Neural crest cell (in vitro differentiated cells): ENCODE results near the gene GDPD5. TPM values are rescaled to one million over a fixed set of nuclear protein-coding genes. Genes with fewer than 3 reads are reported as not detected.
A peak's percentile ranks its signal among the peaks of the same experiment; 100 is the strongest.

Source experiments
- DNase-seq: peaks from one replicate; pipeline ENCODE4 v3.0.0; 2021; ENCODE audit warnings: low read depth, mixed read lengths, low spot score
- H3K27ac Mint-ChIP-seq: one replicate; pipeline ENCODE4 v1.8.0; 2021; ENCODE audit warnings: mild to moderate bottlenecking, mixed read lengths; ENCODE audit not compliant: unreplicated experiment
- H3K27me3 Mint-ChIP-seq: 2 replicates; pipeline ENCODE4 v1.8.0; 2021; ENCODE audit warnings: low read depth, mild to moderate bottlenecking, mixed read lengths
- H3K36me3 Mint-ChIP-seq: 2 replicates; pipeline ENCODE4 v1.8.0; 2021; ENCODE audit warnings: low read depth, mild to moderate bottlenecking, mixed read lengths
- H3K4me1 Mint-ChIP-seq: 2 replicates; pipeline ENCODE4 v1.8.0; 2021; ENCODE audit warnings: mixed read lengths
- H3K4me3 Mint-ChIP-seq: one replicate; pipeline ENCODE4 v1.8.0; 2021; ENCODE audit warnings: mild to moderate bottlenecking, mixed read lengths
- H3K9me3 Mint-ChIP-seq: 2 replicates; pipeline ENCODE4 v1.8.0; 2021; ENCODE audit warnings: mixed read lengths
- total RNA-seq: library from RNA; stranded (reverse); gene quantifications from 2 replicates; pipeline ENCODE4 v1.2.1, GENCODE V29; 2021
- TF ChIP-seq, protein P1 (sequence below): fragments of 200-600 bp; sonication (generic); conservative IDR thresholded peaks from 2 replicates; pipeline ENCODE4 v1.5.0; 2021; ENCODE audit warnings: antibody characterized with exemption, mild to moderate bottlenecking

The GDPD5 gene
- total RNA-seq, 1 donor from 2014 or later, result 13.3 TPM

DNA sequence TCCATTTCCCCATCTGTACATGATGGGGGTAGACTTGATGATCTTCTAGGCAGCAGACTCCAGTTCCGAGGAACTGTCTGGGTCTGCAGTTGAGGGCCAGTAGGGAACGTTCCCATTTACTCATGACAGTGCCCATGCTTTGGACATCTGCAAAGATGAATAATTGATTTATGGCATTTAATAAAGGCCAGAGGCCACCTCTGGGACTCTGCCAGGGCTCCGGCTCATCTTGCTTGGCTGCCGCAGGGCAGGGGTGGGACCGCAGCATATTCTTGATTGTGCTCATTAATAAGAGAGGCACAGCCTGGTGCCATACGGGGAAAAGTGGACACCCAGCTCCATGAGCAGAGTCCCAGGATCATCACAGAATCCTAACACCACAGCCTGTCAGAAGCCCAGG, 64.6 kb downstream of the GDPD5 start:
- TF ChIP-seq, protein P1, sequence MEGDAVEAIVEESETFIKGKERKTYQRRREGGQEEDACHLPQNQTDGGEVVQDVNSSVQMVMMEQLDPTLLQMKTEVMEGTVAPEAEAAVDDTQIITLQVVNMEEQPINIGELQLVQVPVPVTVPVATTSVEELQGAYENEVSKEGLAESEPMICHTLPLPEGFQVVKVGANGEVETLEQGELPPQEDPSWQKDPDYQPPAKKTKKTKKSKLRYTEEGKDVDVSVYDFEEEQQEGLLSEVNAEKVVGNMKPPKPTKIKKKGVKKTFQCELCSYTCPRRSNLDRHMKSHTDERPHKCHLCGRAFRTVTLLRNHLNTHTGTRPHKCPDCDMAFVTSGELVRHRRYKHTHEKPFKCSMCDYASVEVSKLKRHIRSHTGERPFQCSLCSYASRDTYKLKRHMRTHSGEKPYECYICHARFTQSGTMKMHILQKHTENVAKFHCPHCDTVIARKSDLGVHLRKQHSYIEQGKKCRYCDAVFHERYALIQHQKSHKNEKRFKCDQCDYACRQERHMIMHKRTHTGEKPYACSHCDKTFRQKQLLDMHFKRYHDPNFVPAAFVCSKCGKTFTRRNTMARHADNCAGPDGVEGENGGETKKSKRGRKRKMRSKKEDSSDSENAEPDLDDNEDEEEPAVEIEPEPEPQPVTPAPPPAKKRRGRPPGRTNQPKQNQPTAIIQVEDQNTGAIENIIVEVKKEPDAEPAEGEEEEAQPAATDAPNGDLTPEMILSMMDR, result no peak
- no peaks in the 10 kb centered on the region for H3K9me3 Mint-ChIP-seq
- no peak overlapping the region for H3K4me3 Mint-ChIP-seq
- H3K27ac Mint-ChIP-seq, result peak overlapping the region; percentile 78
- no peaks in the 10 kb centered on the region for H3K27me3 Mint-ChIP-seq
- DNase-seq, result no peak
- peaks cover 27% of the 10 kb centered on the region for H3K4me1 Mint-ChIP-seq
- no peaks in the 10 kb centered on the region for H3K36me3 Mint-ChIP-seq

DNA sequence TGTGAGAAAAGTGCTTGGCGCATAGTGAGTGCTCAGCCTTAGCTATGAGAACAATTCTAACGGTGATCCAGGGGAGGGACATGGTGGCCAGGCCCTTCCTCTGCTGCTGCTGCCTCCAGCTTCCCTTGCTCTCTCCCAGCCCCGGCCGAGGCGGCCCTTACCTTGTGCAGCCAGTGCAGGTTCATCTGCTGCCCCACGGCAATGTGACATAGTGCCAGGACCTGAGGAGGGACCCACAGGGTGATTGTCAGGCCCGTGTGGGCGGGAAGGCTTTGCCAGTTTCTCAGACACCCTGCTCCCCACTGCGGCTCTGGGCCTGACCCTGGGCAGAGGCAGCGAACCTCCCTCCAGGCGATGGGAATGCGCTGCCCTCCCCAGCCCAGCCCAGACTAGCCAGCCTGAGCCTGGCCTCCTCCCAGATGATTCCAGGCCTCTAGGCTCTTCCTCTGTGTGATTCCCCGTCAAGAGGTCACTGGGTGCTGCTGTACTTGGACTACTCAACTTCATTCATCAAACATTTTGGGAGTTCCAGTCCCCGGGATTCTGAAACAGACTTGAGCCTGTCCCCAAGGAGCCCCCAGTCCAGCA, 69.1 kb downstream of the GDPD5 start:
- H3K9me3 Mint-ChIP-seq, result no peaks in the 10 kb centered on the region
- no peak for DNase-seq
- H3K4me3 Mint-ChIP-seq, result no peak overlapping the region
- no peak overlapping the region for H3K27ac Mint-ChIP-seq
- H3K4me1 Mint-ChIP-seq, result no peaks in the 10 kb centered on the region
- TF ChIP-seq, protein P1, result no peak
- no peaks in the 10 kb centered on the region for H3K27me3 Mint-ChIP-seq
- H3K36me3 Mint-ChIP-seq, result no peaks in the 10 kb centered on the region

- DNase-seq, result no peak
- Mint-ChIP-seq H3K4me1 (no peaks in the 10 kb centered on the region), H3K4me3 (no peak overlapping the region), H3K36me3 (no peaks in the 10 kb centered on the region), H3K27ac (no peak overlapping the region), H3K9me3 (no peaks in the 10 kb centered on the region), H3K27me3 (no peaks in the 10 kb centered on the region)
- TF ChIP-seq, protein P1, result no peak
Observed at GRCh38 chr11:75454987-75455386, 70.8 kb downstream of the GDPD5 start.

GRCh38 chr11:75453916-75454655, 71.7 kb downstream of the GDPD5 start:
- TF ChIP-seq, protein P1, result no peak
- Mint-ChIP-seq H3K27me3 (no peaks in the 10 kb centered on the region), H3K4me1 (no peaks in the 10 kb centered on the region), H3K4me3 (no peak overlapping the region), H3K9me3 (no peaks in the 10 kb centered on the region), H3K36me3 (no peaks in the 10 kb centered on the region), H3K27ac (no peak overlapping the region)
- no peak for DNase-seq

DNA sequence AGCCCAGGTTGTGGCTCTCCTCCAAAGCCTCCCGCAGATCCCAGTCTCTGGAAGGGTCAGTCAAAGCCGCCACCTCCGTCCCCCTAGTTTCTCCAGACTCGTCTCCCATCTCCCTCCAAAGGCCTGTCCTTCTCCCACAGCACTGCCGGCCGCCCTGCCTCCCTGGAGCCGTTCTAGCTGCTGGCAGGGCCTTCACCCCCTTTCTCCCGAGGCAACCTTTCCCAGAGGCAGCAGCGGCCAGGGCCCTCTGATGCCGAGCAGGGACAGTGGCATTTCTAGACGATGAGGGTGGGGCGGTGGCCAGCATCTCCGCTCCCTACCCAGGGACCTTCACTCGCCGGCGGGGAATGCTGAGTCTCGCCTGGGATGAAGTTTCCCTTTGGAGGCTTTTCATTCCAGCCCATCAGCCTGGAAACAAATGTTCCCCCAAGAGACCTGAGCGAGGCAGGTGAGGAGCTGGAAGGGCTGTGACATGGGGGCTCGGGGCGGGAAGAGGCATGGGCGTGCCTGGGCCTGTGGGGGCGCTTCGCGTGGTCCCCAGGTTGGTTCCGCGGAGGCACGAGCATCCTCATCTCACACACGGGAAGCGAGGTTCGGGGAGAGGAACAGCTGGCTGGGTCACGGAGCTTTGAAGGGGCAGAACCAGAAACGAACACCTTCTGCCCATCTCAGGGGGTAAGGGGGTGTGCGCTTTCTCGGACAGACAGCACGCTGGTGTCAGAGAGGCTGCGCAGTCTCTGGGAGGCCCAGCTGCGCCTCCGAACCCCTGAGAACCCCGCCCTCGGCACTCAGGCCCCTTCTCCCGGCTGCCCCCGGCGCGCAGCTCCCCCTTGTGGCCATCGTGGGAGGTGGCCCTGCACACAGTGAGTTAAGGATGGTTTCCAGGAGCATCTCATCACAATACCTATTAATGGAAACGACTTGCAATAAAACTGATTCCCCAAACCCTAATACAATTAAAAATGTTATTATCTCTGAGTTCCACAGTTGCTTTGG, 74.6 kb downstream of the GDPD5 start:
- peak; percentile 40 for DNase-seq
- H3K27me3 Mint-ChIP-seq, result no peaks in the 10 kb centered on the region
- H3K9me3 Mint-ChIP-seq, result no peaks in the 10 kb centered on the region
- TF ChIP-seq, protein P1, result peak; percentile 71
- no peak overlapping the region for H3K4me3 Mint-ChIP-seq
- H3K36me3 Mint-ChIP-seq, result no peaks in the 10 kb centered on the region
- H3K4me1 Mint-ChIP-seq, result no peaks in the 10 kb centered on the region
- no peak overlapping the region for H3K27ac Mint-ChIP-seq
